Measurements from ENCODE around the gene ZNF2. TPM values are rescaled to one million over a fixed set of nuclear protein-coding genes. Genes with fewer than 3 reads are reported as not detected.

ZNF2 gene
- total RNA-seq, 6 experiments from 2014 or later = 3.8 to 5.0 (median 4.0) TPM

DNA sequence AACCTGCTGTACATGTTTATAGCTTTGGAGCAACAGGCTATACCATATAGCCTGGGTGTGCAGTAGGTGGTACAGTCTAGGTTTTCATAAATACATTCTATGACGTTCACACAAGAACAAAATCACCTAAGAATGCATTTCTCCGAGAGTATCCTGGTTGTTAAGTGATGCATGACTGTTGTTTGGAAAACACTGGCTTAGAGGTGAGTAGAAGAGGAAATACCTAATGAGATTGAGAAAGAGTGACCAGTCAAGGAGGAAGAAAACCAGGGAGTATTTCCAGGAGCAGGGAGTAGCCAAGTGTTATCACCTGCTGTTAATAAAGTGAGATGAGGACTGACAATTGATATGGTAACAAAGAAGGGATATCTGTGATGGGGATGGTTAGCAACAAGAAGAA lies 38.8 kb downstream of the ZNF2 start:
- Mint-ChIP-seq H3K4me1 (ENCODE audit: low read depth) (peaks cover 14% of the 10 kb centered on the region), H3K4me3 (no peak overlapping the region), H3K36me3 (ENCODE audit: low read depth) (peaks cover 21% of the 10 kb centered on the region), H3K27me3 (ENCODE audit: insufficient read depth) (peaks cover 7% of the 10 kb centered on the region), H3K9me3 (peaks cover 39% of the 10 kb centered on the region), H3K27ac (no peak overlapping the region)
- no peak for DNase-seq
- TF ChIP-seq CTCF (IDR thresholded peaks at IDR 0.05) = no peak

- peaks cover 27% of the 10 kb centered on the region for H3K36me3 Mint-ChIP-seq (ENCODE audit: low read depth)
- peak overlapping the region; percentile 92 for H3K4me3 Mint-ChIP-seq
- H3K4me1 Mint-ChIP-seq (ENCODE audit: low read depth) = peaks cover 14% of the 10 kb centered on the region
- no peak overlapping the region for H3K27ac Mint-ChIP-seq
- H3K9me3 Mint-ChIP-seq = peaks cover 45% of the 10 kb centered on the region
- TF ChIP-seq CTCF (IDR thresholded peaks at IDR 0.05) = no peak
- DNase-seq = no peak
- 0 out of 2 replicates have a peak, but pooled peaks cover 4% of the 10 kb centered on the region for H3K27me3 Mint-ChIP-seq (ENCODE audit: insufficient read depth)
These were observed 40.5 kb downstream of the ZNF2 start for GRCh38 chr2:95206096-95206495.

DNA sequence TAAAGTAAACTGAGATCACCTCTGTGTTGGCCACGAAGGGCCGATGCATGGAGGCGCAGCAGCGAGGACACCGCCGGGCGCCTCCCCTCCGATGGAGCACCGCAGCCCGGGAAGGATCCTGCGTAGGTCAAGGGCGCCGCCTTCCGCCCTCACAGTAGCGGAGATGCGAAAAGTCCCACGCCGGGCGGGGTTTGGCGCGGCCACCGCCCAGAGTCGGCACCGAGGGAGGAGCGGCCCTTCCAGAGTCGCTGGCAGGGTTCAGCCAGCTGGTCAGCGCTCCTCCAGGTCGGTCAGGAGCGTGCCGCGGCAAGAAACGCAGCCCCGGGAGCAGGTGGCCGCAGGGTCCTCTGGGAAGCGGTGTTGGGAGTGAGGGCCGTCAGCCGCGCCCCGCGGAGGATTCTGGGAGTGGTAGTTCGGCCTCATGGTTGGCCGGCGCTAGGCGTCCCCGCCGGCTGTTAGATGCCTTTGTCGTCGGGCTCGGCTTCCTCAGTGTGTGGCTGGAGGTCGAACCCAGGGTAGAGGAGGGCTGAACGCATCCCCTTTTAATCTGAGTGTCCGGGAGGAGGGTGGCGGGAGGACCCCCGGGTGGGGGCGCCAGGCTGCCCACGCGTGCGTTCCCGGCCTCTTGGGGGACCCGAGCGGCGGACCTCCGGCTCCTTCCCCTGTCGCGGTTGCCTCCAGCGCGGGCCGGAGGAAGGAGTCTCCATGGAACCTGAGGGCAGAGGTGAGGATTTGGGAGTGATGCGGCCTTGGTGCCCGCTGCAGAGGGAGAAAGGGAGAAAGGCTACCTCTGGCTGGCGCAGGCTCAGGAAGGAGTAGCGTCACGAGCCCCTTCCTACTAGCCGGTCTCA lies 41.7 kb downstream of the ZNF2 start, which contains the start of gene ZNF892:
TSS of gene ZNF892 (plus strand) at position 411 of the 851 bp plus-strand sequence. CDS start at position 706, 295 bp downstream.
- Mint-ChIP-seq H3K36me3 (ENCODE audit: low read depth) (peaks cover 37% of the 10 kb centered on the region), H3K4me3 (peak within 1 kb of the TSS; percentile 92), H3K9me3 (peaks cover 55% of the 10 kb centered on the region), H3K27me3 (ENCODE audit: insufficient read depth) (0 out of 2 replicates have a peak, but pooled peaks cover 4% of the 10 kb centered on the region), H3K4me1 (ENCODE audit: low read depth) (peaks cover 14% of the 10 kb centered on the region), H3K27ac (peak within 1 kb of the TSS; percentile 21; the same call in 1 of the 2 replicates)
- TF ChIP-seq CTCF (IDR thresholded peaks at IDR 0.05) = peak; percentile 46; the same call in 1 of the 2 replicates
- DNase-seq = peak; percentile 79

DNA sequence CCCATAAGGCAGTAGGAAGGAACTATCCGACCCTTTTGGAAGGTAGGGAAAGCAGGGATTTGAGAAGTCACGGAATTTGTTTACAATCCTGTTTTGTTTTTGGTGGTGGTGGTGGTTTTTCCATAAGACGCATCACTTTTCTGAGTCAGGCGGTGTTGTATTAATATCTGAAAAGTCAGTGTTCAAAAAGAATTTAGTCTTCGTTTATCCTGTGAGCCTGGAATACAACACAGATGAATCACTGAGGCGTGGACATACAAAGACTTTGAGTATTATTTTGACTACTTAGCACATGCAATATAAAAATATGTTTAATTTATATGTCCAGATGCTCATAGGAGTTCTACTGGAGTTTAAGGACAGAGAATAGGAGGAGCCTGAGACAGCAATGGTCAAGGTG lies 42.5 kb downstream of the ZNF2 start:
- DNase-seq = no peak
- TF ChIP-seq CTCF (IDR thresholded peaks at IDR 0.05) = no peak
- no peak overlapping the region for H3K27ac Mint-ChIP-seq
- H3K9me3 Mint-ChIP-seq = peaks cover 55% of the 10 kb centered on the region
- peak overlapping the region; percentile 92 for H3K4me3 Mint-ChIP-seq
- H3K4me1 Mint-ChIP-seq (ENCODE audit: low read depth) = peaks cover 14% of the 10 kb centered on the region
- H3K27me3 Mint-ChIP-seq (ENCODE audit: insufficient read depth) = 0 out of 2 replicates have a peak, but pooled peaks cover 4% of the 10 kb centered on the region
- peaks cover 44% of the 10 kb centered on the region for H3K36me3 Mint-ChIP-seq (ENCODE audit: low read depth)

GRCh38 chr2:95215018-95215612 lies 49.5 kb downstream of the ZNF2 start:
- DNase-seq = no peak
- Mint-ChIP-seq H3K9me3 (peaks cover 97% of the 10 kb centered on the region), H3K4me1 (ENCODE audit: low read depth) (no peaks in the 10 kb centered on the region), H3K4me3 (no peak overlapping the region), H3K27me3 (ENCODE audit: insufficient read depth) (no peaks in the 10 kb centered on the region), H3K36me3 (ENCODE audit: low read depth) (peaks cover 90% of the 10 kb centered on the region), H3K27ac (no peak overlapping the region)
- no peak for TF ChIP-seq CTCF (IDR thresholded peaks at IDR 0.05)

Measured in HFFc6 (cell line).